MG63 (cell line): Measurements from ENCODE around the gene INSYN2B. TPM values are rescaled to one million over a fixed set of nuclear protein-coding genes. Genes with fewer than 3 reads are reported as not detected.

ENCODE experiments used
- DNase-seq: peaks from one replicate; pipeline ENCODE4 v3.0.0-alpha.2; 2020
- H3K27me3 ChIP-seq: fragments of 250-450 bp; sonication (Bioruptor Pico); 2 replicates; pipeline ENCODE4 v1.5.1; 2020; ENCODE audit warnings: mild to moderate bottlenecking, moderate library complexity
- H3K36me3 ChIP-seq: fragments of 250-450 bp; sonication (Bioruptor Pico); 2 replicates; pipeline ENCODE4 v1.5.1; 2020; ENCODE audit warnings: mild to moderate bottlenecking, moderate library complexity
- H3K4me3 ChIP-seq: fragments of 250-450 bp; sonication (Bioruptor Pico); 2 replicates; pipeline ENCODE4 v1.5.1; 2020; ENCODE audit warnings: mild to moderate bottlenecking, moderate library complexity
- H3K9me3 ChIP-seq: fragments of 250-450 bp; sonication (Bioruptor Pico); 2 replicates; pipeline ENCODE4 v1.5.1; 2020; ENCODE audit warnings: mild to moderate bottlenecking, moderate library complexity
- total RNA-seq: library from RNA; depleted of rRNA; stranded (reverse); fragments of >200 nt; shearing (Covaris generic); gene quantifications from 2 replicates; pipeline ENCODE4 v1.2.3, GENCODE V29; 2014; ENCODE audit warnings: low replicate concordance; rRNA removed

INSYN2B gene
- total RNA-seq, result 7.8 and 14.4 TPM in 2 replicates

DNA sequence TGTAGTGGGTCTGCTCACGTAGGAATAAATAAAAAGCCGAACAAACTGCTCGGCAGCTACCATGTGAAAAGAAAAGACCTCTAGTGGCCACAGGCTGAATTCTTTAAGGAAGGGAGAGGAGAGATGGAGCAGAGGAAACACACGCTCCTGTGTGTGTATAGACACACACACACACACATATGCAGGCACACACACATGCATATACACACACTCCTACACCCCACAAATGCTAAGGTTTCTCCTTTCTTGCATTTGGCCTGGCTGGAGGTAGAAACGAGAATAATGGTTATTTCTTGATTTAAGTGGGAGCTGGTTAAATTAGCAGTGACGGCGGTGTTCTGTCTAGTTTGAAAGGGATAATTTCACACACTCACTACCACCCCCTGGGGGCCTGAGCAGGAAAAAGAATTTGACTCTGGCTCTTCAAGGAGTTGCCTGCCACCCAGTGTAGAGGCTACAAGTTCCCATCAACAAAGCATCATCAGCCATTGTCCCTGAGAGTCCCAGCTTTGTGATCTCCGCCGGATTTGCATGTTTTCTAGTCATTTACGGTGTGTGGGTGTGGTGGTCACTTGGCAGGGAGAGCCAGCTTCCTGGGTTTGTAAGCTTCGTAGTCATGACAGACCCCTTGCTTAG is at the start of gene INSYN2B:
Gene INSYN2B, minus strand, starts transcription at position 78 of the 636 bp plus-strand sequence. CDS start 96,597 bp downstream, outside the sequence.
- peak; percentile 83 for DNase-seq
- Histone ChIP-seq H3K27me3 (no peaks in the 10 kb centered on the region), H3K9me3 (no peaks in the 10 kb centered on the region), H3K4me3 (peak within 1 kb of the TSS; percentile 67), H3K36me3 (peaks cover 13% of the 10 kb centered on the region)

DNA sequence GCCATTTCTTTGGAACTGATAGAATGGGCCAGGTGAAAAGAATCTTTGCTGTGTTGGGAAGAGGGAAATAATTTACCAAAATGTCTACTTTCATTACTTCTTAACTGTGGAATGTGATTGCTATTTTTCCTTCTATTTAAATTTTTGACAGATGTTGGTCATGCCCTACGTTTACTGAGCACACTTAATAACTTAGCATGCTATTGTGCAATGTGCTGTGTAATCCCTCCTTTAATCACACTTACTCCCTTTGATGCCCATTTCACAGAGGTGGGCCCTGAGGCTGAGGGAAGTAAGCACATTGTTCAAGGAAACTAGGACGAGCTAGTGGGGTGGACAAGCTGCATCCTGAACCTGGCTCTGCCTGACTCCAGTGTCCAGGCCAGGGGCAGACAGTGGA is 47.8 kb upstream of the INSYN2B start:
- Histone ChIP-seq H3K4me3 (no peak overlapping the region), H3K27me3 (peaks cover 10% of the 10 kb centered on the region; the same call in 1 of the 2 replicates), H3K36me3 (no peaks in the 10 kb centered on the region), H3K9me3 (no peaks in the 10 kb centered on the region)
- DNase-seq, result no peak

DNA sequence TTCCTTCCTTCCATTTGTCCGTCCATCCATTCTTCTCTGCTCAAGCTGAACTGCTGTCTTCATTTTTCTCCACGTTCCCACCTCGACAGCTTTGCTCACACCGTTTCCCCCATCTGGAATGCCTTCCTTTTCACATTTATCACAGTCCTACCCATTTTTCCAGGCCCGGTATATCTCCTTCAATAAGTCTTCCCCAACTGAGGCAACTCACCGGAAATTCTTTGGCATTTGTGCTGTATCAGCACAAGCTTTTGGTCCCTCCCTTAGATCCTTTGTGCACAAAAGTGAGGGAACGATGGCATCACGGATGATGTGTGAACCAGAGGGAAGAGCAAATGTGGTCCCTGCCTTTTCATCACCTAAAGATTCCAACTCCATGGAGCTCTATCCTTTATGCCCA is 45.6 kb upstream of the INSYN2B start:
- Histone ChIP-seq H3K4me3 (no peak overlapping the region), H3K9me3 (no peaks in the 10 kb centered on the region), H3K36me3 (no peaks in the 10 kb centered on the region), H3K27me3 (peaks cover 16% of the 10 kb centered on the region)
- no peak for DNase-seq

DNA sequence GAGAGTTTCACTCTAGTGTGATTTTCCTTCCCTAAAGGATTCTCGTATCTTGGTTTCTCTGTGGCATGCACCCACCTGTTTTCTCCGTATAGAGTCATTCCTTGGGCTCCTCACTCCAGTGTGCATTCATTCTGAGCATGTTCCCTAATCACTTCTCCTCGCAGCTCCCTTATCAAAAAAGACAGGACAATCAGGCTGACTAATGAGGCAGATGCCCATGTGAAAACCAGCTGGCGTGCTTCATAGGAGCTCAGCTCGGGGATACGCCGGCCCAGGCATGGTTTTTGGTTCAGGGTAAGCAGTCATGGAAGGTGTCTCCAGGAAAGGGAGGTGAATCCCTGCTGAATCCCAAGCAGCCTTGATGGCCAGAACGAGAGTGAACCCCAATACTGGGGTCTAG is 41.2 kb upstream of the INSYN2B start:
- no peak for DNase-seq
- no peak overlapping the region for H3K4me3 ChIP-seq
- H3K36me3 ChIP-seq, result no peaks in the 10 kb centered on the region
- H3K27me3 ChIP-seq, result peaks cover 13% of the 10 kb centered on the region
- no peaks in the 10 kb centered on the region for H3K9me3 ChIP-seq

DNA sequence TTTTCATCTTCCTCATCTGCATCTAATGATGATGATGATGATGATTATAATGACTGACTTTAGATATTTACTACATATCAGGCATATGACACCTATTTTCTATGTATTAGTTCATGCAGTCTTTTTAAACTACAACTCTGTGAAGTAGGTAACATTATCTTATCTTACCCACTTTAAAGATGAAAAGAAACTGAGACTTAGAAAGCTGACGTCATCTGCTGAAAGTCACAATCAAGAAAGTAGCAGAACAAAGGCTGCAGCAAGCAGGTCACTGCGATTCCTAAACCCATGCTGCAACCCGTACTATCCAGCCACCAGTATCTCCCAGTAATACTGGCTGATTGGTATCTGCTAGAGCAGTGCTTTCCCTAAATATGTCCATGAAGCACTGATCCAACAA is 40.1 kb upstream of the INSYN2B start:
- Histone ChIP-seq H3K4me3 (no peak overlapping the region), H3K36me3 (no peaks in the 10 kb centered on the region), H3K27me3 (peaks cover 13% of the 10 kb centered on the region), H3K9me3 (no peaks in the 10 kb centered on the region)
- no peak for DNase-seq

DNA sequence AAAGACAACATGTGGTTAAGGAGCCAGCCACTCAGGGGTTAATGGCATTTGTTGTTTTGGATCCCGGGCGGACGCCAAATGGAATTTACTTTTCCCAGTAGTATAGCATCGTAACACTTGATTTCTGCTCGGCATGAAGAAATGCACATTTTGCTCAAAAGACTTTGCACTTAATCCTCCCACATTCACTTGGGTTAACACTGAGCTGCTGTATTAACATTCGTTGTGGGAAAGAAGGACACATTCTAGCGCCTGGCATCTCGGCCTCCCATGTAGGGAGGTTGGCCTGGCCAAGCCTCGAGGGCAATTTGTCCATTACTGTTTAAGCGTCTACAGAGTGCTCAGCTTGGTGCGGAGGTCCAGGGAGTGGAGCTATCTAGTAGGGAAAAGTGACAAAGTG is 32.3 kb upstream of the INSYN2B start:
- Histone ChIP-seq H3K9me3 (peaks cover 4% of the 10 kb centered on the region), H3K4me3 (no peak overlapping the region), H3K36me3 (no peaks in the 10 kb centered on the region), H3K27me3 (peaks cover 9% of the 10 kb centered on the region)
- DNase-seq, result no peak

DNA sequence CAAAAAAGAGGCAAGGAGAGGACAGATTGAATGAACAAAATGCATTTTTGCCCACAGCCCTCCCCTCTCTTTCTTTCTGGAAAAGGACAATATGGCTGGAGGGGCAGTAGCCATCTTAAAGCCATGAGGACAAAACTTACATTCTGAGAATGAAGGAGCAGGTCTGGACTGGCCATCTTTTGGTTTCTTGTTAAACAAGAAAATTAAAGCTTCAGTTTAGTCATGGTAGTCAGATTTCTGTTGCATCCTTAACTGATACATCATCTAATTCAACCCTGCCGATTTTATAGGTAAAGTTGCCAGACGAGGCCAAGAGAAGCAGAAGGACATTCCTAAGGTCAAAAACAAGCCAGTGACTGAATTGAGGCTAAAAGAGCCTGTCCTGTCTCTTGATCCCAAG is 31.5 kb upstream of the INSYN2B start:
- Histone ChIP-seq H3K27me3 (peaks cover 9% of the 10 kb centered on the region), H3K9me3 (peaks cover 4% of the 10 kb centered on the region), H3K4me3 (no peak overlapping the region), H3K36me3 (no peaks in the 10 kb centered on the region)
- DNase-seq, result no peak

DNA sequence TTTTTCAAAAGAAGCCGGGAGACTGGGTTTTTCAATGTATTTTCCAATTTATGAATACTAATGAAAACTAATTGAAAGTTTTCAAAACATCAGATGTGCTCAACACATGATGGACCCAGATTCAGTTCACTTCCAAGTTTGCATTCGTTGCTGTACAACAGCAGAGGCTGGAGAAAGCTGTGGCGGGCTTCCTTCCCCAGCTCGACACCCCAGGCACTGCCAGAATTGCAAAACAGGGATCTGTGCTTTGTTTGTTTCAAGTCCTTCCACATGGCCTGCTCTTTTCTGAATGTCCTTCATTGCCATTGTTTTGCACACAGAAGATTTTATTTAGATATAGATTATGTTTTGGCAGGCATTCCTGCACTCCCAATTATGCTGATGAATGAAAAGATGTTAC is 30.3 kb upstream of the INSYN2B start:
- Histone ChIP-seq H3K36me3 (no peaks in the 10 kb centered on the region), H3K4me3 (no peak overlapping the region), H3K27me3 (peaks cover 9% of the 10 kb centered on the region), H3K9me3 (peaks cover 4% of the 10 kb centered on the region)
- DNase-seq, result no peak

DNA sequence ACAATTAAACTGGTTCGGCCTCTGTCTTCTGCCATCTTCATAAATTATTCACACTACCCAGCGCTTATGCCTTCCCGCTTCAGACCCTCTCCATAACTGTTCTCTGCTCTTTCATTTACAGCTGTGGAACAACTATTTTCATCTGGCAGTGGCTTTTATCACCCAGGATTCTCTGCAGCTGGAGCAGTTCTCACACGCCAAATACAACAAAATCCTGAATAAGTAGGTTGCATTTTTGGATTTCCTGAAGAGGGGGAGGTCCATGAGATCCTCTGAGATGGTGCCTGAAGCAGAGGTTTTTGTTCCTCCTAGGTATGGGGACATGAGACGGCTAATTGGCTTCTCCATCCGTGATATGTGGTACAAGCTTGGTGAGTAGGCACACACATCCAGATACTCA is 28.1 kb upstream of the INSYN2B start:
- peaks cover 7% of the 10 kb centered on the region for H3K27me3 ChIP-seq
- no peak overlapping the region for H3K4me3 ChIP-seq
- no peaks in the 10 kb centered on the region for H3K36me3 ChIP-seq
- no peak for DNase-seq
- peaks cover 3% of the 10 kb centered on the region for H3K9me3 ChIP-seq

DNA sequence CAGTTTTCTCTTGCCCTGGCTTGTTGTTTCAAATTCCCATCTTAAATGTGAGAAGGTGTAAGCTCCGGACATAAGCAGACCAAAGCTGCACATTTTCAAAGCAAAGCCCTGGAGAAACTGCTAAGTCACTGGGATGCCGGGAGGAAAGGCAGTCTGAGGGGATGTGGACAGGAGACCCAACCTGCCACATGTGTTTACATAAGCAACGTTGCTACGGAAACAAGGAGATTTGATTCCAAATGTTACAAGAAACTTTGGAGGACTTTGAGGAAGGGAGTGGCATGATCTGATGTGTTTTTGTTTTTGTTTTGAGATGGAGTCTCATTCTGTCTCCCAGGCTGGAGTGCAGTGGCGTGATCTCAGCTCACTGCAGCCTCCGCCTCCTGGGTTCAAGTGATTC is 25.7 kb upstream of the INSYN2B start:
- no peak for DNase-seq
- Histone ChIP-seq H3K9me3 (no peaks in the 10 kb centered on the region), H3K27me3 (no peaks in the 10 kb centered on the region), H3K36me3 (no peaks in the 10 kb centered on the region), H3K4me3 (no peak overlapping the region)

DNA sequence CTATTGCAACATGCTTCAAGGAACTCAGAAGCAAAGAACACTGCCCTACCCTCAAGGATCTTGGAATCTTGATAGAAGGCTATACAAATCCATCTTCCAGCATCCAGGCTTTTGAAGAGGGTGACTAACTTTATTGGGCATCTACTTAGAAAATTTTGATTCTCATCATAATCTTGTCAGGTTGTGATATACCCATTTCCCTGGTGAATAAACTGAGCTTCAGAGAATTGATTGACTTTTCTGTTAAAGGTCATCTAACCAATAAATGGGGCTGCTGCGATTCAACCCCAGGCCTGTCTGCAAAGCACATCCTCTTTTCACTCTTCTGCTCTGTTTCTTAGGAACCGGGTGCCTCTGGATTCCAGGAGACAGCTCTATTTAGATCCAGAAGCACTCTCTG is 19.9 kb upstream of the INSYN2B start:
- no peaks in the 10 kb centered on the region for H3K27me3 ChIP-seq
- no peak overlapping the region for H3K4me3 ChIP-seq
- DNase-seq, result no peak
- H3K9me3 ChIP-seq, result no peaks in the 10 kb centered on the region
- H3K36me3 ChIP-seq, result no peaks in the 10 kb centered on the region

DNA sequence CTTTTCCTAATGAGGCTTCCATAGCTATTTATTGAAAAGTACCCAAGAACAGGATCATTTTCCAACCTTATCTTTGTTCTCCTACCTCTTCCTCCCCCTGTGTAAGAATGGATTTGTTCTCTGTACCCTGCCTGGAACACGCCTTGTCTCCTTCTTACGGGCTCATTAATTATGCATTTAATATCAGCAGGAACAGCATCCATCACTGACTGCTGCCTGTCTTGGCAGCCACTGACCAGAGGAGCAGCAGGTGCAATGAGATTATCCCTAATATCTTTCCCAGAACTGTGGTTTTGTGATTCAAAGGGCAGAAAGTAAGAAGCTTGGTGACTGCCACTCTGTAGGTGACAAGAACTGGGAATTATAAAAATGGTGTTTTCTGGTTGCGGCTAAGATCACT is 19.3 kb upstream of the INSYN2B start:
- Histone ChIP-seq H3K27me3 (no peaks in the 10 kb centered on the region), H3K4me3 (no peak overlapping the region), H3K9me3 (no peaks in the 10 kb centered on the region), H3K36me3 (no peaks in the 10 kb centered on the region)
- DNase-seq, result no peak

DNA sequence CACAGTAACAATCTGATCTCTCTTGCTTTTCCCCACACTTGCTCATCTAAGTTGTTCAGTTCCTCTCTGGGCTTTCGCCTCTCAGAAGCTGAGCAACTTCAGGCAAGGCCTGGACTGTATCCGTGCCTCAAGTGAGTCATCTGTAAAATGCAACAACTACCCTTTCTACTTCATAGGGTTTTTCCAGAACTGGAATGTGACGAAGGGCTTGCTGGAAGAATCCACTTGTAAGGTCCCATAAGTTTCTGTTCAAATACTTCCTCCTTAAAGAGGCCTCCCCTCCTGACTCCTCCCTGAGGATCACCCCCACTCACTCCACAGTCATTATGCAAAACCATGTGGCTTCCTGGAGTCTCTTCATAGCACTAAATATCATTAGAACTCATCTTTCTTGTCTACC is 17.5 kb upstream of the INSYN2B start:
- Histone ChIP-seq H3K9me3 (no peaks in the 10 kb centered on the region), H3K27me3 (no peaks in the 10 kb centered on the region), H3K4me3 (no peak overlapping the region)

DNA sequence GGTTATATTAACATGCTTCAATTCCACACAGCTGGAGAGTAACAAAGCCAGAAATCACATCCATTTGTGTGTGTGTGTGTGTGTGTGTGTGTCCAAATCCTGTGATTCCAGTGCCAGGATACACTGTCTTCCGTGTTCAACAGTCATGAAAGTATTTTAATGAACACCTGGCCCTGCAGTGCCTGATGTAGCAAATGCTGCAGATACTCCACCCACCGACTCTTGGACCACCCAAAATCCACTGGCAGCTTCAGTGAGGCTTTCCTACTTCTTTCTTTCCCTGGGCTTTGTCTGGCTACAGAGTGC is 13.1 kb upstream of the INSYN2B start:
- H3K9me3 ChIP-seq, result no peaks in the 10 kb centered on the region
- no peak for DNase-seq
- no peak overlapping the region for H3K4me3 ChIP-seq
- H3K27me3 ChIP-seq, result no peaks in the 10 kb centered on the region
- no peaks in the 10 kb centered on the region for H3K36me3 ChIP-seq

More for the DNA sequence above, 17.5 kb upstream of the INSYN2B start:
- no peaks in the 10 kb centered on the region for H3K36me3 ChIP-seq
- no peak for DNase-seq

DNA sequence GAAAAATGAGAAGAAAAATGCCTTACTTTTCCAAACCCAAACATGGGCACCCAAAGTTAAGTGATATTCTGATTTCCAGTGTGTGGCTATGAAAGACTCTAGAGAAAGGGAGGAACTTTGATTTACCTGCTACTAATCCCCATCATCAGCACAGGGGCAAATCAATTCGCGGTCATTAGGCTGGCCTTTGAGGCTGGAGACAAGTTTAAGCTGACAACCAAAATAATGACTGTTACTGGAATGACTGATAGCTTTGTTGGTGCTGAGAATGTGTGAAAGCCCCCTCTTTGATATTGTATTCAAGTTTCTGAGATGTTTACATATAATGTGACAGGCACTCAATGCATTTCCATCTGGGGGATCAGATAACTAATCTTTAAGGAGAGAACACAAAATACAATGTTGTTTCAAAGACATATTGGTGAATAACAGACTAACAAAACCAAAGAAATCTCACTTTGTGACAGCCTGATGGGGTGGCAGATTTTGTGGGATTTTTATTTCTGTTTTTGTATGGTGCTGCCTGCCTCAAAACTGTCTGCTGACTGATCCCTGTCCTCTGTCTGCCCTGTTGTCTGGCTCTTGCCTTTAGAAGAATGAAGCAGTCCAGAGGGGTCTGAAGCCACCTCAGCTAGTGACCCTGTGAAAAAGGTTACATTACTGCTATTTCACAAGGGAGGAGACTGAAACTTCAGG is 12.6 kb upstream of the INSYN2B start:
- Histone ChIP-seq H3K4me3 (no peak overlapping the region), H3K9me3 (no peaks in the 10 kb centered on the region), H3K27me3 (no peaks in the 10 kb centered on the region), H3K36me3 (no peaks in the 10 kb centered on the region)
- no peak for DNase-seq

DNA sequence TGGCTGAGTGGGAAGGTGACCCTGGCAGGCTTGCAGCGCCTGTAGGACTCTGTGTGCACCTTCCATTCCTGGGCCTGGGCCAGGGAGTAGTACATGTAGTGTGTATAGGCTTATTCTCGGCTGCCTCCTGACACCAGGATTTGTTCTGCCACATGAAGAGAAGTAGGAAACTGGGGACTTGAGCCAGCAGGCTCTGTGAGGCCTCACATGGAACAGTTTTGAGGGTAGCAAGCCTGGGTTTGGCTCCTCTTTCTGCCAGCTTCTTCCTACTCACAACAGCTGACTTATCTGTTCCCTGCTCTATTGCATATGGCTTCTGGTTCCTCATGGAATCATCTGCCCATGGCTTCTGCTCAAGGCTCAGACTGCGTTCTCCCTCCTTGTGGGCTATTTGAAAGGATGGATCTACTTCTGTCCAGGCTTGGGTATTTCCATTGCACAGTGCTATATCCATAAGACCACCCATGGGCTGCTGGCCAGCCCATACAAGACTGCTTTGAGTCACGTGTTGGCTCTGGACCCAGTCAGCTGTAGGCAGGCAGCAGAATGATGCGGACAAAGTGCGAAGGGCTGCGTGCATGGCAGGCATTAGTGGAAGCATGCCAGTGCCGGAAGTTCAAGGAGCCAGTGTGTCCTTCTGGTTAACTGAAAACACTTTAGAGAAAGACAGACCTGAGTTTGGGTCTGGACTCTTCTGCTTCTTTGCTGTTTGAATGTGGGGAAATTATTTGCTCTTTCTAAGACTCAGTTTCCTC is 11.0 kb upstream of the INSYN2B start:
- Histone ChIP-seq H3K4me3 (no peak overlapping the region), H3K36me3 (no peaks in the 10 kb centered on the region), H3K27me3 (no peaks in the 10 kb centered on the region), H3K9me3 (no peaks in the 10 kb centered on the region)
- no peak for DNase-seq

DNA sequence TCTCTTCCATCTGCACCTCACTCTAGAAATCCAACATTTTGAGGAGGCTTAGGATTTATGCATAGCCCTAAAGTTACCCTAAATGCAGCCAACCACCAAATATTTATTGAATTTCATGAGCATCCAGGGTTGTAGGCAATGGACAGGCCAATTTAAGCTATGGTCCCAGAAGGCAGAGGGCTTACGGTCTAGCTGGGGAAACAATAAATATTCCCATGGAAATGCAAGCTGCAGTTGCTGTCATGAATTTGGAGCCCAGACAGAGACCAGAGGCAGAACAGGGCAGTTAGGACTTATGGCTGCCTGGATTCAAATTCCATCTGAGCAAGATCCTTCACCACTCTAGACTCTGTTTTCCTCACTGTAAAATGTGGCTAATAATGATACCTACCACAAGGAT is 9.1 kb upstream of the INSYN2B start:
- Histone ChIP-seq H3K36me3 (no peaks in the 10 kb centered on the region), H3K27me3 (no peaks in the 10 kb centered on the region), H3K9me3 (no peaks in the 10 kb centered on the region), H3K4me3 (no peak overlapping the region)
- no peak for DNase-seq

DNA sequence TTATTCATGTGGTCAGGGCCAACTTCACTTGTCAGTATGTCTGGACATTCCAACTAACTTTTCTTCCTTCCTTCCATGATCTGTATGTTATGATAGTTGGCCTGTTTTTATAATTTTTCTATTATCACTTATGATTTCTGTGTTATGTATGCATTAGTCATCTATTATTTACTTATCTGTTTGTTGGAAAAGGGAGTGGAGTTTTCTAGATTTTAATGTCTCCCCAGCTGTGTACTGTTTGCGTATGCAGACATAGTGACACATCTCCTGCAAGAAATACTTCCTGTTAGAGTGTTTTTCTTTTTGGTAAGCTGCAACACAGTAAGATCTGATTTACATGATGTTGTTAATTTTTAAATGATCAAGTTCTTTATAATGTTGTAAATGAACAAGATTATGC is 8.7 kb upstream of the INSYN2B start:
- no peaks in the 10 kb centered on the region for H3K27me3 ChIP-seq
- no peaks in the 10 kb centered on the region for H3K9me3 ChIP-seq
- H3K4me3 ChIP-seq, result no peak overlapping the region
- DNase-seq, result no peak
- no peaks in the 10 kb centered on the region for H3K36me3 ChIP-seq
